T-cell (primary cell): ENCODE measurements around the gene SPRED1. TPM values are rescaled to one million over a fixed set of nuclear protein-coding genes. Genes with fewer than 3 reads are reported as not detected.

Experiments
- ATAC-seq, 4 experiments: fragments of 200-7000 bp in 3 of 4; fragments of 150-1000 bp in 1 of 4; cut with Tn5 transposase; replicated peaks in 1 of 4; 1 replicate in 3 of 4; 2 replicates in 1 of 4; pipeline ENCODE4 v1.10.0; 2021; ENCODE audit warnings: moderate library complexity in 3 of 4, mild to moderate bottlenecking in 2 of 4, moderate number of reproducible peaks in 1 of 4
- CTCF ChIA-PET, 2 donors: fragments of 300-600 bp; sonication (Branson Sonifier 250); formaldehyde crosslinking; loops; one replicate each; lab custom pipeline; 2022; ENCODE audit warnings: antibody characterized with exemption in 2 of 2; lab: Charles Lee
- POLR2A ChIA-PET, 2 donors: fragments of 300-600 bp; sonication (Branson Sonifier 250); formaldehyde crosslinking; loops; one replicate each; lab custom pipeline; 2022; ENCODE audit warnings: antibody characterized with exemption in 2 of 2; lab: Charles Lee
- DNase-seq, 35 experiments: peaks; one replicate each; pipeline versions ENCODE4 v3.0.0 to v3.0.0-alpha.2; 2013 to 2023
- H3K27ac ChIP-seq: one replicate; pipeline ENCODE4 v1.5.1; 2013; ENCODE audit warnings: low read length
- H3K27me3 ChIP-seq, 2 experiments: replicated peaks in 1 of 2; 1 replicate in 1 of 2; 2 replicates in 1 of 2; pipeline versions ENCODE4 v1.6.1 to v1.7.0; 2013; ENCODE audit warnings: low read length in 1 of 2, mixed read lengths in 1 of 2; ENCODE audit not compliant: control insufficient read depth in 2 of 2, insufficient read depth in 2 of 2; ENCODE audit errors: extremely low read depth in 1 of 2
- H3K36me3 ChIP-seq, 2 donors: 1 replicate in 1 of 2; 2 replicates in 1 of 2; pipeline versions ENCODE4 v1.6.1 to v1.7.0; 2013; ENCODE audit warnings: low read length in 1 of 2; ENCODE audit not compliant: control insufficient read depth in 2 of 2, insufficient read depth in 1 of 2; ENCODE audit errors: extremely low read depth in 1 of 2
- H3K4me1 ChIP-seq, 2 experiments: 1 replicate in 1 of 2; 2 replicates in 1 of 2; pipeline versions ENCODE4 v1.6.1 to v1.7.0; 2013; ENCODE audit warnings: low read length in 2 of 2, mixed read lengths in 1 of 2; ENCODE audit not compliant: insufficient read depth in 2 of 2, control insufficient read depth in 1 of 2; ENCODE audit errors: extremely low read depth in 1 of 2
- H3K4me3 ChIP-seq, 2 donors: 1 replicate in 1 of 2; 2 replicates in 1 of 2; pipeline versions ENCODE4 v1.5.1 to v1.7.0; 2013; ENCODE audit warnings: mild to moderate bottlenecking in 2 of 2, low read length in 1 of 2, moderate library complexity in 1 of 2; ENCODE audit not compliant: control insufficient read depth in 1 of 2; ENCODE audit errors: extremely low read depth in 1 of 2
- H3K9me3 ChIP-seq: 2 replicates; pipeline ENCODE4 v1.7.0; 2013
- H3K27ac Mint-ChIP-seq, 2 donors: one replicate each; pipeline ENCODE4 v1.8.0; 2020 to 2021; ENCODE audit warnings: mild to moderate bottlenecking in 2 of 2, mixed read lengths in 2 of 2
- H3K27me3 Mint-ChIP-seq, 2 donors: one replicate each; pipeline ENCODE4 v1.8.0; 2021 to 2022; ENCODE audit warnings: mixed read lengths in 2 of 2
- H3K36me3 Mint-ChIP-seq: one replicate; pipeline ENCODE4 v1.8.0; 2021; ENCODE audit warnings: mixed read lengths
- H3K4me1 Mint-ChIP-seq, 3 donors: one replicate each; pipeline ENCODE4 v1.8.0; 2020 to 2022; ENCODE audit warnings: mixed read lengths in 3 of 3, mild to moderate bottlenecking in 1 of 3
- H3K4me3 Mint-ChIP-seq, 3 donors: one replicate each; pipeline ENCODE4 v1.8.0; 2020 to 2022; ENCODE audit warnings: mild to moderate bottlenecking in 3 of 3, mixed read lengths in 3 of 3, moderate library complexity in 3 of 3
- H3K9me3 Mint-ChIP-seq, 3 donors: one replicate each; pipeline ENCODE4 v1.8.0; 2020 to 2022; ENCODE audit warnings: mixed read lengths in 3 of 3
- WGBS: methylation state at CpG from one replicate; pipeline ENCODE4 v1.1.5; 2013; ENCODE audit warnings: missing lambda C conversion rate; ENCODE audit not compliant: insufficient coverage; 5-methylcytosine and 5-hydroxymethylcytosine counted together
- total RNA-seq, 35 experiments: library from RNA in 6 of 35; stranded (reverse) in 6 of 35; fragments of 120-200 nt in 1 of 35; gene quantifications; one replicate each; pipeline versions ENCODE4 v1.2.1 to v1.2.4 and lab custom pipeline; 2013 to 2026

The SPRED1 gene
- total RNA-seq, 5 donors from 2014 or later (not counting 1 experiment from before 2014, with no cell fraction given) = 0.13 to 0.72 (median 0.39) TPM

DNA sequence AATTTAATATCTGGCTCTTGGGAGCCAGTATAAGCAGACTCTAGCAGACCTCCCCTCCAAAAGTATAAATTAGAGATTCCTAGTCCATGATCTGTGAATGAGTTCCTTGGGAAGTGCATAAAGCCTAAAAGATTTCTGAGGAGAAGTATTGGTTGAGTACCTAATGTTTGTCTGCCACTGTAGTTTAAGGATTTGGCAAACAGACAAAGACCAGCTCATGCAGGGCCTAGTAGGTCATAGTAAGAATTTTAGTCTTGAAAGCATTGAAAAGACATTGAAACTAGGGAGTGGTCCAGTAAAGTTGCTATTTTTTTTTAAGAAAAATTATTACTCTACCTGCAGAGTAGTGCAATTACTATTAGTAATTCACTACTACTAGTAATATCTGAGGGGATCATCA lies 67.5 kb downstream of the SPRED1 start:
- ChIA-PET CTCF (interaction anchor here in 1 of 2 donors (0.6 kb wide), 1 partner anchor 18 kb away, joined by 3 read pairs; no protein-coding TSS in a partner anchor), POLR2A (no interaction called here)
- no peaks in the 10 kb centered on the region for H3K9me3 ChIP-seq
- H3K36me3 ChIP-seq = no peaks in the 10 kb centered on the region
- H3K4me1 Mint-ChIP-seq = peaks cover 0 to under 1% (median 0%) of the 10 kb centered on the region in 3 donors
- no peak overlapping the region for H3K4me3 ChIP-seq
- no peak overlapping the region for H3K27ac Mint-ChIP-seq
- no peaks in the 10 kb centered on the region for H3K4me1 ChIP-seq
- peaks cover 0 to 5% of the 10 kb centered on the region in 2 donors for H3K27me3 Mint-ChIP-seq
- DNase-seq (no peak), ATAC-seq (no peak)
- H3K36me3 Mint-ChIP-seq = no peaks in the 10 kb centered on the region
- H3K9me3 Mint-ChIP-seq = no peaks in the 10 kb centered on the region
- no peaks in the 10 kb centered on the region for H3K27me3 ChIP-seq
- no peak overlapping the region for H3K4me3 Mint-ChIP-seq
- H3K27ac ChIP-seq = no peak overlapping the region

DNA sequence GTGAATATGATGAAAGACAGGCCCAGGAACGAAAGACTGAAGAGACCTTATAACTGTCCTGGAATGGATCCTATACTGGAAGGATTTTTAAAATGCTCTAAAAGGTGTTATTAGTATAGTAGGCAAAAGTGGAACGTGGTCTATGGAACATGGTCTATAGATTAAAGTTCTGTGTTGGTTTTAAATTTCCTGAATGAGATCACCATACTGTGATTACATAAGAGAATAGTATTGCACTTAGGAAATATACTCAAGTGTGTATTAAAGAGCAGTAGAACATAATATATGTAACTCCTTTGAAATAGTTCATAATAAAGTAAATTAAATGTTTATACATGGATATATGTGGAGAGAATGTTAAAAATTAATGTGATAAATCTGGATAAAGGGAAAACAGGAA lies 68.2 kb downstream of the SPRED1 start:
- H3K9me3 ChIP-seq = no peaks in the 10 kb centered on the region
- DNase-seq (no peak), ATAC-seq (no peak)
- no peaks in the 10 kb centered on the region for H3K36me3 ChIP-seq
- peaks cover 0 to 5% of the 10 kb centered on the region in 2 donors for H3K27me3 Mint-ChIP-seq
- H3K27ac Mint-ChIP-seq = no peak overlapping the region
- no peak overlapping the region for H3K4me3 Mint-ChIP-seq
- ChIA-PET POLR2A (no interaction called here), CTCF (no interaction called here)
- H3K4me1 ChIP-seq = no peaks in the 10 kb centered on the region
- no peak overlapping the region for H3K27ac ChIP-seq
- H3K9me3 Mint-ChIP-seq = no peaks in the 10 kb centered on the region
- no peak overlapping the region for H3K4me3 ChIP-seq
- no peaks in the 10 kb centered on the region for H3K36me3 Mint-ChIP-seq
- peaks cover 0 to 3% (median 0%) of the 10 kb centered on the region in 3 donors for H3K4me1 Mint-ChIP-seq
- no CpG with 5 or more reads among the region's 2 CpGs for WGBS
- no peaks in the 10 kb centered on the region for H3K27me3 ChIP-seq

DNA sequence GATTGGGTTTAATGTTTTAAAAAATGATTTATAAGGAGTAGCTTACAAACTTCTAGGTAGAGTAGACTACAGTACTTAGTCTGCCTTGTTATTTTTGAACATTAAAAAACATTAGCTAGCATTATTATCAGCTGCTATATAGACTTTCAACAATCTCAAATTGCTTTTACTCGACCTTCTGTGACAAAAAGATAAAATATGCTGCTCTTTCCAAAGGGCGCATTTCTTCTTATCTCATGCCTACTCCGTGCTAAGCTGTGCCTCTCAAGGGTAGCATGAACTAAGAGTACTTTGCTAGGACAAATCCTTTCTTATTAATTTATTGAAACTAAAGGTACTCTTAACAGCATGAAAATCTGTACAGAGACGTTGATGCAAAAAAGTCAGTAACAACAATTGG lies 71.3 kb downstream of the SPRED1 start:
- Mint-ChIP-seq H3K4me3 (no peak overlapping the region), H3K27ac (no peak overlapping the region), H3K9me3 (no peaks in the 10 kb centered on the region), H3K36me3 (no peaks in the 10 kb centered on the region), H3K4me1 (peaks cover 0 to 3% (median 0%) of the 10 kb centered on the region in 3 donors), H3K27me3 (peaks cover 0 to 1% of the 10 kb centered on the region in 2 donors)
- Histone ChIP-seq H3K27me3 (no peaks in the 10 kb centered on the region), H3K4me1 (no peaks in the 10 kb centered on the region), H3K9me3 (no peaks in the 10 kb centered on the region), H3K36me3 (no peaks in the 10 kb centered on the region), H3K27ac (no peak overlapping the region), H3K4me3 (no peak overlapping the region)
- no CpG with 5 or more reads among the region's 4 CpGs for WGBS
- DNase-seq (no peak), ATAC-seq (no peak)
- ChIA-PET CTCF (interaction anchor here in 1 of 2 donors (1.2 kb wide), 1 partner anchor 33 kb away, joined by 3 read pairs; no protein-coding TSS in a partner anchor), POLR2A (interaction anchor here in 1 of 2 donors (0.5 kb wide), 1 partner anchor 23 kb away, joined by 14 read pairs; no protein-coding TSS in a partner anchor)

DNA sequence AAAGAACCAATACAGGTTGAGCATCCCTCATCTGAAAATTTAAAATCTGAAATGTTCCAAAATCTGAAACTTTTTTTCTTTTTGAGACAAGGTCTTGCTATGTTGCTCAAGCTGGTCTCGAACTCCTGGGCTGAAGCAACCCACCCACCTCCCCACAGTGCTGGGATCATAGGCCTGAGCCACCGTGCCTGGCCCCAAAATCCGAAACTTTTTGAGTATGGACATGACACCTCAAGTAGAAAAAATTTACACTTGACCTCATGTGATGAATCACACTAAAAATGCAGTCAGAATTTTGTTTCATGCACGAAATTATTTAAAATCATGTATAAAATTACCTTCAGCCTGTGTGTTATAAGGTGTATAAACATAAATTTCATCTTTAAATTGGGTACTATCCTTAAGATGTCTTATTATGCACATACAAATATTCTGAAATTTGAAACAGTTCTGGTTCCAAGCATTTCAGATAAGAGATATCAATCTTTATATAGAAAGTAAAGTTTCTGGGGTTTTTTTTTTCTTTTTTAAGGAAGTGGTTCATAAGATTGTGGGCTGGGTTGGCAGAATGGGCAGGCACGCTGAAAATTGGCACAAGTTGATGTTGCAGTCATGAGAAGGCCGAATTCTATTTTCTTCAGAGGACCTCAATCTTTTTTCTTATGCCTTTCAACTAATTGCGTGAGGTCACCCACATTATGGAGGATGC lies 72.5 kb downstream of the SPRED1 start:
- Histone ChIP-seq H3K27me3 (no peaks in the 10 kb centered on the region), H3K4me3 (no peak overlapping the region), H3K36me3 (no peaks in the 10 kb centered on the region), H3K9me3 (no peaks in the 10 kb centered on the region), H3K4me1 (no peaks in the 10 kb centered on the region), H3K27ac (no peak overlapping the region)
- ChIA-PET POLR2A (no interaction called here), CTCF (no interaction called here)
- peaks cover 0 to 5% of the 10 kb centered on the region in 2 donors for H3K27me3 Mint-ChIP-seq
- ATAC-seq (no peak), DNase-seq (no peak)
- H3K9me3 Mint-ChIP-seq = no peaks in the 10 kb centered on the region
- H3K27ac Mint-ChIP-seq = no peak overlapping the region
- no peaks in the 10 kb centered on the region for H3K36me3 Mint-ChIP-seq
- peaks cover 0 to 3% (median 0%) of the 10 kb centered on the region in 3 donors for H3K4me1 Mint-ChIP-seq
- WGBS = 87% methylated on average over 3 of the region's 7 CpGs
- no peak overlapping the region for H3K4me3 Mint-ChIP-seq

DNA sequence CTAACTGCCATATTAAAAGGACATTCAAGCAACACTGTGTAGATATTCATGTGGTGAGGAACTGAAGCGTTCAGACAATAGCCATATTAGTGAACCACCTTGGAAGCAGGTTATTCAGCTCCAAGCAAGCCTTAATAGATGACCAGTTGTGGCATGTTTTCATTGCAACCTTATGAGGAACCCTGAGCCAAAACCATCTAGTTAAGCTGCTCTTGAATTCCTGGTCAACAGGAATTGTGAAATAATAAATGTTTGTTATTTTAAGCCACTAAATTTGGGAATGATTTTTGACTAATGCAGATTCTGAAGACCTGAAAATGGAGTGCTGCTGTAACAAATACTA lies 73.0 kb downstream of the SPRED1 start:
- WGBS = no CpG with 5 or more reads among the region's 1 CpG

DNA sequence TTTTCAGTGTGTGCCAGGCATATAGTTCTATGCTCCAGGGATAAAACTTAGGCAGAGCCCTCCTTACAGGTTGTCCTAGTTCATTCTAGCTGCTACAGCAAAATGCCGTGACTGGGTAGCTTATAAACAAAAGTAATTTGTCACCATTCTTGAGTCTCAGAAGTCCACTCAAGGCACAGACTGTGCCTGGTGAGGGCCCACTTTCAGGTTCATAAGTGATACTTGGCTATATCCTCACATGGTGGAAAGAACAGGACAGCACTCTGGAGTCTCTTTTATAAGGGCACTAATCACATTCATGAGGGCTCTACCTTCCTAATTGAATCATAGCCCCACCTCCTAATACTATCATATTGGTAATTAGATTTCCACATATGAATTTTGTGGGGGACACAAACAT lies 80.1 kb downstream of the SPRED1 start:
- Histone ChIP-seq H3K36me3 (no peaks in the 10 kb centered on the region), H3K4me1 (no peaks in the 10 kb centered on the region), H3K27ac (no peak overlapping the region), H3K9me3 (no peaks in the 10 kb centered on the region), H3K27me3 (no peaks in the 10 kb centered on the region), H3K4me3 (no peak overlapping the region)
- CTCF ChIA-PET = interaction anchor here in 1 of 2 donors (1.0 kb wide), 1 partner anchor 12 kb away, joined by 3 read pairs; no protein-coding TSS in a partner anchor
- no peaks in the 10 kb centered on the region for H3K36me3 Mint-ChIP-seq
- 92% methylated on average over 1 of the region's 1 CpG for WGBS
- ATAC-seq = no peak
- peaks cover 0 to 5% of the 10 kb centered on the region in 2 donors for H3K27me3 Mint-ChIP-seq
- no peak for DNase-seq
- H3K4me3 Mint-ChIP-seq = no peak overlapping the region
- no peaks in the 10 kb centered on the region for H3K4me1 Mint-ChIP-seq
- H3K27ac Mint-ChIP-seq = no peak overlapping the region
- POLR2A ChIA-PET = no interaction called here
- no peaks in the 10 kb centered on the region for H3K9me3 Mint-ChIP-seq

More for the DNA sequence above, 73.0 kb downstream of the SPRED1 start:
- Histone ChIP-seq H3K4me1 (no peaks in the 10 kb centered on the region), H3K27ac (no peak overlapping the region), H3K36me3 (no peaks in the 10 kb centered on the region), H3K4me3 (no peak overlapping the region), H3K27me3 (no peaks in the 10 kb centered on the region), H3K9me3 (no peaks in the 10 kb centered on the region)
- POLR2A ChIA-PET = no interaction called here
- DNase-seq (no peak), ATAC-seq (no peak)
- Mint-ChIP-seq H3K27ac (no peak overlapping the region), H3K9me3 (no peaks in the 10 kb centered on the region), H3K4me3 (no peak overlapping the region), H3K4me1 (peaks cover 0 to 3% (median 0%) of the 10 kb centered on the region in 3 donors), H3K27me3 (peaks cover 0 to 5% of the 10 kb centered on the region in 2 donors), H3K36me3 (no peaks in the 10 kb centered on the region)
- CTCF ChIA-PET = no interaction called here
